H1 (cell line): ENCODE data around the gene UBE2M. TPM values are rescaled to one million over a fixed set of nuclear protein-coding genes. Genes with fewer than 3 reads are reported as not detected.

Experiments used
- CTCF ChIA-PET: fragments of 300-600 bp; sonication (Branson Sonifier 250); formaldehyde crosslinking; loops from one replicate; lab custom pipeline; 2021; ENCODE audit not compliant: partially characterized antibody; lab: Charles Lee
- POLR2A ChIA-PET: fragments of 300-600 bp; sonication (Branson Sonifier 250); formaldehyde crosslinking; loops from one replicate; lab custom pipeline; 2021; ENCODE audit warnings: inconsistent platforms; ENCODE audit not compliant: partially characterized antibody; lab: Charles Lee
- DNase-seq, 2 experiments: peaks; one replicate each; pipeline versions ENCODE4 v3.0.0 to v3.0.0-alpha.2; 2010 to 2022; ENCODE audit warnings: low spot score in 2 of 2, low read depth in 1 of 2, mixed read lengths in 1 of 2
- FAIRE-seq: peaks from 2 replicates; lab custom pipeline; 2011; peaks lifted over from hg19 to GRCh38; lab: Jason Lieb, UNC
- H2AFZ ChIP-seq: 2 replicates; pipeline ENCODE4 v1.8.1; 2012; ENCODE audit warnings: low read length, inconsistent platforms
- H2AK5ac ChIP-seq: 2 replicates; pipeline ENCODE4 v1.6.1; 2013; ENCODE audit warnings: low read depth, low read length
- H2BK120ac ChIP-seq: replicated peaks from 2 replicates; pipeline ENCODE3; 2013; ENCODE audit warnings: low read depth, low read length, inconsistent platforms
- H2BK12ac ChIP-seq: 2 replicates; pipeline ENCODE4 v1.6.1; 2013; ENCODE audit warnings: low read depth, low read length
- H2BK15ac ChIP-seq: 2 replicates; pipeline ENCODE4 v1.6.1; 2013; ENCODE audit warnings: low read length
- H2BK20ac ChIP-seq: 2 replicates; pipeline ENCODE4 v1.6.1; 2013; ENCODE audit warnings: low read length
- H2BK5ac ChIP-seq: 2 replicates; pipeline ENCODE4 v1.6.1; 2013; ENCODE audit warnings: low read depth, low read length
- H3K14ac ChIP-seq: 2 replicates; pipeline ENCODE4 v1.6.1; 2013; ENCODE audit warnings: inconsistent platforms; ENCODE audit not compliant: insufficient read length
- H3K18ac ChIP-seq: 2 replicates; pipeline ENCODE4 v1.6.1; 2013; ENCODE audit warnings: low read length; ENCODE audit errors: extremely low read depth
- H3K23ac ChIP-seq: 2 replicates; pipeline ENCODE4 v1.6.1; 2013; ENCODE audit warnings: inconsistent platforms; ENCODE audit not compliant: insufficient read length
- H3K23me2 ChIP-seq: 2 replicates; pipeline ENCODE4 v1.6.1; 2013; ENCODE audit warnings: low read depth, low read length
- H3K27ac ChIP-seq: 2 replicates; pipeline ENCODE4 v1.6.1; 2011; ENCODE audit warnings: low read depth, low read length, inconsistent platforms
- H3K27me3 ChIP-seq, 4 experiments: replicated peaks in 1 of 4; 1 replicate in 1 of 4; 2 replicates in 3 of 4; pipeline versions ENCODE4 v1.6.1 to v1.8.1; 2011 to 2013; ENCODE audit warnings: low read length in 3 of 4, mild to moderate bottlenecking in 3 of 4, inconsistent platforms in 2 of 4, mixed read lengths in 2 of 4, moderate library complexity in 1 of 4; ENCODE audit not compliant: control insufficient read depth in 3 of 4, insufficient read depth in 3 of 4; ENCODE audit errors: extremely low read depth in 1 of 4
- H3K36me3 ChIP-seq, 4 experiments: 2 replicates each; pipeline versions ENCODE4 v1.6.1 to v1.8.1; 2011 to 2013; ENCODE audit warnings: mild to moderate bottlenecking in 4 of 4, low read length in 3 of 4, moderate library complexity in 2 of 4, control low read depth in 1 of 4, inconsistent platforms in 1 of 4; ENCODE audit not compliant: insufficient read depth in 4 of 4, control insufficient read depth in 2 of 4
- H3K4ac ChIP-seq: replicated peaks from 2 replicates; pipeline ENCODE3; 2013; ENCODE audit warnings: low read length, low read depth, mixed read lengths, inconsistent platforms; ENCODE audit not compliant: insufficient read length
- H3K4me1 ChIP-seq, 4 experiments: replicated peaks in 1 of 4; 1 replicate in 1 of 4; 2 replicates in 3 of 4; pipeline versions ENCODE4 v1.6.1 to v1.8.1; 2011 to 2013; ENCODE audit warnings: low read length in 3 of 4, inconsistent platforms in 2 of 4, mixed read lengths in 1 of 4; ENCODE audit not compliant: insufficient read depth in 4 of 4, control insufficient read depth in 3 of 4
- H3K4me2 ChIP-seq, 2 experiments: 2 replicates each; pipeline versions ENCODE4 v1.6.1 to v1.8.1; 2011 to 2013; ENCODE audit warnings: low read depth in 2 of 2, low read length in 2 of 2, control low read depth in 1 of 2, inconsistent platforms in 1 of 2, mild to moderate bottlenecking in 1 of 2; ENCODE audit not compliant: insufficient read depth in 1 of 2
- H3K4me3 ChIP-seq, 4 experiments: fragments of 200-600, 300-600 bp in 1 of 4; sonication (generic), shearing (Covaris generic), sonication (Bioruptor Twin) in 1 of 4; 2 replicates each; pipeline versions ENCODE4 v1.5.1 to v1.8.1; 2011 to 2016; ENCODE audit warnings: low read length in 4 of 4, low read depth in 3 of 4, control low read depth in 2 of 4, inconsistent platforms in 2 of 4, mild to moderate bottlenecking in 2 of 4, mixed read lengths in 1 of 4, moderate library complexity in 1 of 4; ENCODE audit not compliant: insufficient read depth in 2 of 4; ENCODE audit errors: extremely low read depth in 1 of 4
- H3K56ac ChIP-seq: replicated peaks from 2 replicates; pipeline ENCODE3; 2013; ENCODE audit warnings: low read depth, mild to moderate bottlenecking, mixed read lengths, low read length, inconsistent platforms; ENCODE audit not compliant: insufficient read length
- H3K79me1 ChIP-seq: 2 replicates; pipeline ENCODE4 v1.6.1; 2013; ENCODE audit warnings: low read depth, low read length, control low read depth
- H3K79me2 ChIP-seq, 2 experiments: 2 replicates each; pipeline versions ENCODE4 v1.6.1 to v1.8.1; 2012 to 2013; ENCODE audit warnings: low read length in 2 of 2, mild to moderate bottlenecking in 2 of 2, inconsistent platforms in 1 of 2; ENCODE audit not compliant: insufficient read depth in 2 of 2, control insufficient read depth in 1 of 2
- H3K9ac ChIP-seq, 4 experiments: replicated peaks in 1 of 4; 1 replicate in 1 of 4; 2 replicates in 3 of 4; pipeline versions ENCODE4 v1.6.1 to v1.8.1; 2011 to 2013; ENCODE audit warnings: low read depth in 3 of 4, low read length in 3 of 4, control low read depth in 2 of 4, mild to moderate bottlenecking in 2 of 4, moderate library complexity in 2 of 4, inconsistent platforms in 1 of 4; ENCODE audit errors: extremely low read depth in 1 of 4
- H3K9me3 ChIP-seq, 2 experiments: 2 replicates each; pipeline versions ENCODE4 v1.6.1 to v1.8.1; 2012 to 2013; ENCODE audit warnings: mild to moderate bottlenecking in 2 of 2, moderate library complexity in 2 of 2, control low read depth in 1 of 2, inconsistent platforms in 1 of 2, low read depth in 1 of 2, low read length in 1 of 2, mixed read lengths in 1 of 2; ENCODE audit not compliant: insufficient read depth in 2 of 2
- H4K20me1 ChIP-seq, 2 experiments: replicated peaks in 1 of 2; 2 replicates each; pipeline versions ENCODE3 to v1.8.1; 2011 to 2013; ENCODE audit warnings: inconsistent platforms in 2 of 2, low read length in 2 of 2, mild to moderate bottlenecking in 1 of 2; ENCODE audit not compliant: insufficient read depth in 2 of 2, control insufficient read depth in 1 of 2
- H4K5ac ChIP-seq: 2 replicates; pipeline ENCODE4 v1.6.1; 2013; ENCODE audit warnings: low read length, low read depth, mixed read lengths, inconsistent platforms; ENCODE audit not compliant: insufficient read length
- H4K8ac ChIP-seq: 2 replicates; pipeline ENCODE4 v1.8.0; 2013; ENCODE audit warnings: mild to moderate bottlenecking, moderate library complexity, low read length, inconsistent platforms; ENCODE audit not compliant: insufficient read depth; ENCODE audit errors: extremely low read depth
- H4K91ac ChIP-seq: replicated peaks from 2 replicates; pipeline ENCODE3; 2013; ENCODE audit warnings: low read length, mixed read lengths, inconsistent platforms; ENCODE audit not compliant: insufficient read length
- ATF2 ChIP-seq: IDR thresholded peaks from 2 replicates; pipeline ENCODE4 v1.6.1; 2012; ENCODE audit warnings: low read length, inconsistent platforms
- FOSL1 ChIP-seq: IDR thresholded peaks from 2 replicates; pipeline ENCODE4 v1.6.1; 2011; ENCODE audit warnings: mild to moderate bottlenecking, low read depth, low read length, moderate library complexity; ENCODE audit not compliant: insufficient read depth
- GTF2F1 ChIP-seq: IDR thresholded peaks from 2 replicates; pipeline ENCODE4 v1.6.1; 2012; ENCODE audit warnings: low read depth, low read length, improper control_type of control experiment, borderline replicate concordance
- JUN ChIP-seq: IDR thresholded peaks from 2 replicates; pipeline ENCODE4 v1.6.1; 2011; ENCODE audit warnings: low read depth, mild to moderate bottlenecking, improper control_type of control experiment, low read length
- KDM1A ChIP-seq: fragments of 200-600, 300-600 bp; sonication (generic); IDR thresholded peaks from 2 replicates; pipeline ENCODE4 v1.7.1; 2016; ENCODE audit warnings: mild to moderate bottlenecking, low read length, borderline replicate concordance
- POLR2AphosphoS5 ChIP-seq: IDR thresholded peaks from 2 replicates; pipeline ENCODE4 v1.6.1; 2011; ENCODE audit warnings: low read depth, low read length
- RFX5 ChIP-seq: IDR thresholded peaks from 2 replicates; pipeline ENCODE4 v1.6.1; 2011; ENCODE audit warnings: low read depth, low read length, improper control_type of control experiment, borderline replicate concordance
- RXRA ChIP-seq: IDR thresholded peaks from 2 replicates; pipeline ENCODE4 v1.6.1; 2011; ENCODE audit warnings: low read depth, mild to moderate bottlenecking, low read length, moderate library complexity; ENCODE audit not compliant: insufficient read depth
- SUZ12 ChIP-seq: fragments of 200-600 bp; sonication (generic); IDR thresholded peaks from 2 replicates; pipeline ENCODE4 v1.6.1; 2012; ENCODE audit warnings: mild to moderate bottlenecking, inconsistent platforms, low read length, moderate library complexity, mixed read lengths
- YY1 ChIP-seq: IDR thresholded peaks from 2 replicates; pipeline ENCODE4 v1.6.1; 2011; ENCODE audit warnings: low read depth, mild to moderate bottlenecking, low read length
- ZNF274 ChIP-seq: IDR thresholded peaks from 2 replicates; pipeline ENCODE4 v1.7.0; 2012; ENCODE audit warnings: low read length, borderline replicate concordance; ENCODE audit errors: extremely low read depth
- WGBS, 2 experiments: shearing (Covaris generic) in 1 of 2; methylation state at CpG; one replicate each; pipeline versions ENCODE4 v1.1.6 to v1.1.7; 2013 to 2015; ENCODE audit warnings: low lambda C conversion rate in 2 of 2, mixed read lengths in 2 of 2, inconsistent platforms in 1 of 2, low coverage in 1 of 2, missing lambda C conversion rate in 1 of 2; ENCODE audit not compliant: insufficient replicate concordance in 2 of 2, insufficient coverage in 1 of 2, insufficient read length in 1 of 2; ENCODE audit errors: extremely low coverage in 1 of 2, missing lambda C conversion rate in 1 of 2; 5-methylcytosine and 5-hydroxymethylcytosine counted together
- polyA plus RNA-seq, 7 experiments: library from polyadenylated mRNA; depleted of rRNA in 3 of 7; stranded (reverse) in 5 of 7; unstranded in 2 of 7; fragments of >200 nt in 5 of 7; fragments of 200-250 nt in 2 of 7; gene quantifications; 1 replicate in 5 of 7; 2 replicates in 1 of 7; 4 replicates in 1 of 7; pipeline versions ENCODE4 v1.2.1 to v1.2.3, GENCODE V29; 2011 to 2013; ENCODE audit warnings: missing spikeins in 2 of 7, mixed read lengths in 2 of 7
- total RNA-seq: library from RNA; stranded (reverse); fragmentation: NEBNext Ultra II Directional; extraction: Animal tissue kit (Norgen Biotek cat#: 25700); gene quantifications from 2 replicates; pipeline ENCODE4 v1.2.1, GENCODE V29; 2021

The UBE2M gene
- total and polyA plus RNA-seq, 2 of the 8 experiments (the other 6 are each of a cell fraction or from before 2014, with no cell fraction given) = 93.8 to 114 TPM

GRCh38 chr19:58513213-58513693 lies 45.2 kb downstream of the UBE2M start:
- Histone ChIP-seq H3K27me3 (no peaks in the 10 kb centered on the region), H3K56ac (no peak overlapping the region), H3K4ac (no peak overlapping the region), H2BK15ac (no peak overlapping the region), H3K23me2 (peaks cover 5% of the 10 kb centered on the region; the same call in 1 of the 2 replicates), H3K14ac (no peak overlapping the region), H3K4me1 (peaks cover 0 to 24% (median 13%) of the 10 kb centered on the region in 4 experiments; a peak in 6 of 7 replicates), H3K23ac (no peak overlapping the region), H3K9ac (no peak overlapping the region), H3K9me3 (no peaks in the 10 kb centered on the region), H2BK5ac (no peak overlapping the region), H2BK12ac (peak overlapping the region; percentile 30; the same call in 1 of the 2 replicates), H4K5ac (no peak overlapping the region), H4K20me1 (peaks cover 2 to 8% of the 10 kb centered on the region in 2 experiments), H3K4me2 (peak overlapping the region; percentile 58 to 64; a peak in 2 of 4 replicates), H2BK20ac (no peak overlapping the region), H3K79me2 (peaks cover 0 to 12% of the 10 kb centered on the region in 2 experiments; a peak in 1 of 4 replicates), H3K79me1 (peaks cover 5% of the 10 kb centered on the region), H3K18ac (no peak overlapping the region), H3K4me3 (peak overlapping the region in 1 of 4 experiments; percentile 70; a peak in 2 of 8 replicates), H2AFZ (no peak overlapping the region), H2AK5ac (no peak overlapping the region), H3K27ac (no peak overlapping the region), H3K36me3 (peaks cover 0 to 9% (median 2%) of the 10 kb centered on the region in 4 experiments; a peak in 2 of 8 replicates), H2BK120ac (no peak overlapping the region), H4K91ac (no peak overlapping the region), H4K8ac (peak overlapping the region; percentile 96; the same call in 1 of the 2 replicates)
- ChIA-PET CTCF (interaction anchor here (0.9 to 1.6 kb wide), 5 partner anchors 12 to 67 kb away, joined by 3 to 10 read pairs (median 4); partner anchors contain the start of gene ZNF446), POLR2A (interaction anchor here (0.5 to 21.3 kb wide), 9 partner anchors 9 to 202 kb away, joined by 3 to 650 read pairs (median 3); partner anchors contain the start of genes CHMP2A, TRIM28, UBE2M and ZNF837)
- FAIRE-seq = no peak
- 94% methylated on average over 10 of the region's 10 CpGs; no CpG with 5 or more reads in 1 of the 2 experiments for WGBS, 2 experiments
- no peak for DNase-seq
- TF ChIP-seq FOSL1 (no peak), JUN (no peak), KDM1A (no peak), YY1 (no peak), SUZ12 (no peak), GTF2F1 (no peak), RFX5 (no peak), ZNF274 (no peak), POLR2AphosphoS5 (no peak), RXRA (no peak), ATF2 (no peak)
